Vagina (tissue), 2 donors: Measurements from ENCODE around the gene TMEM178A. TPM values are rescaled to one million over a fixed set of nuclear protein-coding genes. Genes with fewer than 3 reads are reported as not detected.

Experiments used
- DNase-seq, 2 donors: peaks; one replicate each; pipeline ENCODE4 v3.0.0-alpha.2; 2017; ENCODE audit errors: extremely low spot score in 2 of 2
- H3K27ac ChIP-seq: fragments of 200-600 bp; sonication (generic); one replicate; pipeline ENCODE4 v1.5.1; 2019
- H3K27me3 ChIP-seq: fragments of 200-600 bp; sonication (generic); one replicate; pipeline ENCODE4 v1.5.1; 2019
- H3K36me3 ChIP-seq, 2 donors: fragments of 200-600 bp; sonication (generic); one replicate each; pipeline ENCODE4 v1.5.1; 2017 to 2019
- H3K4me1 ChIP-seq: fragments of 200-600 bp; sonication (generic); one replicate; pipeline ENCODE4 v1.5.1; 2019
- H3K4me3 ChIP-seq, 2 donors: fragments of 200-600 bp; sonication (generic); 1 replicate in 1 of 2; 2 replicates in 1 of 2; pipeline ENCODE4 v1.5.1; 2016 to 2019
- H3K9me3 ChIP-seq: fragments of 200-600 bp; sonication (generic); one replicate; pipeline ENCODE4 v1.5.1; 2019
- CTCF ChIP-seq, 3 experiments: fragments of 450-650 bp in 2 of 3; fragments of 200-600 bp in 1 of 3; sonication (generic) in 1 of 3; IDR thresholded peaks; one replicate each; pipeline ENCODE4 v1.5.1; 2017 to 2019; ENCODE audit warnings: antibody characterized with exemption in 3 of 3, mild to moderate bottlenecking in 2 of 3, moderate library complexity in 2 of 3
- POLR2A ChIP-seq, 2 donors: fragments of 450-650 bp; IDR thresholded peaks; one replicate each; pipeline ENCODE4 v1.6.1; 2017; ENCODE audit warnings: antibody characterized with exemption in 2 of 2, mild to moderate bottlenecking in 2 of 2, moderate library complexity in 2 of 2
- POLR2AphosphoS5 ChIP-seq, 2 donors: sonication (generic); formaldehyde crosslinking; IDR thresholded peaks; one replicate each; pipeline ENCODE4 v1.9.0; 2017; ENCODE audit warnings: antibody characterized with exemption in 2 of 2, mild to moderate bottlenecking in 2 of 2, low read depth in 1 of 2; ENCODE audit not compliant: insufficient read depth in 1 of 2
- intact Hi-C: fragments of 100-400 bp; cut with DNase I; formaldehyde crosslinking; loops from one replicate; pipeline ENCODE4 v1.15.1; 2023
- total RNA-seq: library from RNA; depleted of rRNA; stranded (reverse); fragments of >200 nt; gene quantifications from one replicate; pipeline ENCODE4 v1.2.3, GENCODE V29; 2016

The TMEM178A gene
- total RNA-seq, 1 donor from 2014 or later, result 2.0 TPM

GRCh38 chr2:39728941-39729351 is 63.2 kb downstream of the TMEM178A start:
- DNase-seq, result no peak
- Histone ChIP-seq H3K36me3 (no peaks in the 10 kb centered on the region), H3K4me3 (no peak overlapping the region), H3K27ac (no peak overlapping the region), H3K4me1 (no peaks in the 10 kb centered on the region), H3K9me3 (no peaks in the 10 kb centered on the region), H3K27me3 (no peaks in the 10 kb centered on the region)
- intact Hi-C loops, result no loop called here
- TF ChIP-seq CTCF (IDR thresholded peaks at IDR 0.05), result peak in 1 of 3 experiments; percentile 25
- TF ChIP-seq POLR2AphosphoS5 (IDR thresholded peaks at IDR 0.05; ENCODE audit: insufficient read depth in 1 of 2, low read depth in 1 of 2), result no peak

- H3K27ac ChIP-seq, result no peak overlapping the region
- no peak for DNase-seq
- intact Hi-C loops, result no loop called here
- TF ChIP-seq CTCF (IDR thresholded peaks at IDR 0.05) (no peak), POLR2AphosphoS5 (IDR thresholded peaks at IDR 0.05; ENCODE audit: insufficient read depth in 1 of 2, low read depth in 1 of 2) (no peak), POLR2A (IDR thresholded peaks at IDR 0.05) (no peak)
- H3K27me3 ChIP-seq, result no peaks in the 10 kb centered on the region
- H3K4me1 ChIP-seq, result peaks cover 6% of the 10 kb centered on the region
- no peak overlapping the region for H3K4me3 ChIP-seq
- no peaks in the 10 kb centered on the region for H3K9me3 ChIP-seq
- H3K36me3 ChIP-seq, result peaks cover 0 to 2% of the 10 kb centered on the region in 2 donors
Observed at GRCh38 chr2:39730276-39730675, 64.6 kb downstream of the TMEM178A start.

GRCh38 chr2:39730685-39731302 is 65.1 kb downstream of the TMEM178A start:
- Histone ChIP-seq H3K9me3 (no peaks in the 10 kb centered on the region), H3K4me3 (no peak overlapping the region), H3K27ac (no peak overlapping the region), H3K27me3 (no peaks in the 10 kb centered on the region), H3K36me3 (peaks cover 0 to 7% of the 10 kb centered on the region in 2 donors), H3K4me1 (peaks cover 6% of the 10 kb centered on the region)
- intact Hi-C loops, result no loop called here
- TF ChIP-seq POLR2A (IDR thresholded peaks at IDR 0.05), result no peak
- no peak for TF ChIP-seq CTCF (IDR thresholded peaks at IDR 0.05)
- TF ChIP-seq POLR2AphosphoS5 (IDR thresholded peaks at IDR 0.05; ENCODE audit: insufficient read depth in 1 of 2, low read depth in 1 of 2), result no peak
- DNase-seq, result no peak

GRCh38 chr2:39731546-39731945 is 65.8 kb downstream of the TMEM178A start:
- TF ChIP-seq POLR2A (IDR thresholded peaks at IDR 0.05) (no peak), CTCF (IDR thresholded peaks at IDR 0.05) (no peak), POLR2AphosphoS5 (IDR thresholded peaks at IDR 0.05; ENCODE audit: insufficient read depth in 1 of 2, low read depth in 1 of 2) (no peak)
- Histone ChIP-seq H3K4me3 (no peak overlapping the region), H3K27me3 (no peaks in the 10 kb centered on the region), H3K4me1 (peaks cover 6% of the 10 kb centered on the region), H3K9me3 (no peaks in the 10 kb centered on the region), H3K36me3 (peaks cover under 1 to 14% of the 10 kb centered on the region in 2 donors), H3K27ac (no peak overlapping the region)
- no peak for DNase-seq
- intact Hi-C loops, result no loop called here

GRCh38 chr2:39732482-39732881 is 66.8 kb downstream of the TMEM178A start:
- intact Hi-C loops, result no loop called here
- Histone ChIP-seq H3K4me3 (no peak overlapping the region), H3K4me1 (peaks cover 6% of the 10 kb centered on the region), H3K27me3 (no peaks in the 10 kb centered on the region), H3K27ac (no peak overlapping the region), H3K9me3 (no peaks in the 10 kb centered on the region), H3K36me3 (peaks cover 4 to 23% of the 10 kb centered on the region in 2 donors)
- TF ChIP-seq CTCF (IDR thresholded peaks at IDR 0.05) (no peak), POLR2AphosphoS5 (IDR thresholded peaks at IDR 0.05; ENCODE audit: insufficient read depth in 1 of 2, low read depth in 1 of 2) (no peak), POLR2A (IDR thresholded peaks at IDR 0.05) (no peak)
- no peak for DNase-seq
